ENCODE results near the gene LCE2B. TPM values are rescaled to one million over a fixed set of nuclear protein-coding genes. Genes with fewer than 3 reads are reported as not detected.

LCE2B gene
- total and polyA plus RNA-seq, 2 experiments from 2014 or later: not detected

DNA sequence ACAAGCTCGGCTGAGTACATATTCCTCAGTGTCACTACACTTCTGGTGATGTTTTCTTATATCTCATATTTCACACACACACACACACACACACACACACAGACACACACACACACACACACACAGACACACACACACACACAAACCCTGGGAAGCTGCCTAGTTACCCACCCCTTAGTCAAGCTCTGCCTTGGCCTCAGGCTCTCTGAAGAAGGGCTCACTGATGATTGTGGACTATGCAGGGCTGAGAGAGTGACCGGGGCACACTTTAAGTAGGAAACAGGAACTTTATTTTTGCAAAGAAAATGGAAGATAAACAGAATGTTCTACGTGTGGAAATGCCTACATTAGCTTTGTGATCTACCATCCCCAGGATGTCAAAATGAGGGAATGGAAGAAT is 42.0 kb upstream of the LCE2B start (continued):
- TF ChIP-seq EZH2phosphoT487 (IDR thresholded peaks at IDR 0.05; ENCODE audit: unreplicated experiment): no peak
- no peak for TF ChIP-seq STAT1 (IDR thresholded peaks at IDR 0.05; ENCODE audit: unreplicated experiment)

DNA sequence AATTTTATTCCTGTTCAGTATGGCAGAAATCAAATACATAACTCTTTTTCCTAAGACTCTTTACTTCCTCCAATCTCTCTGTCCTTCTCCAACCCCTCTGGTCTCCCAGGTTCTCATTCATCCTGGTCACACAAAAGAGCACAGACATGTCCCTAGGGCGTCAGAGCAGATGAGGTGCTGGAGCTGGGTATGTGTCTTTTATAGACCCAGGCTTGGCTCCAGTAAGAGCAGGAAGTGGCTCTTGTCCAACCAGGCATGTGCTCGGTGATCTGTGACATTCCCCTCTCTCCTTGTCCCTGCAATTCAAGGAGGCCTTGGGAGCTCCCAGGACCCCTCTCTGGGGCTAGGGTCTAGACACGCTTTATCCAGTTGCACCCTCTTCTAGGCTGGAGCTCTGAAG is 40.8 kb upstream of the LCE2B start:
- Histone ChIP-seq H4K20me1 (replicated peaks; ENCODE audit: insufficient read depth) (no peaks in the 10 kb centered on the region), H3K36me3 (ENCODE audit: insufficient read depth) (no peaks in the 10 kb centered on the region), H3F3A (replicated peaks; ENCODE audit: low read depth) (no peaks in the 10 kb centered on the region), H3K4me2 (no peak overlapping the region), H3K27ac (ENCODE audit: low read depth) (no peak overlapping the region), H2AFZ (no peak overlapping the region), H3K4me3 (no peak overlapping the region), H3K9me2 (ENCODE audit: insufficient read depth) (peaks cover 10% of the 10 kb centered on the region), H3K27me3 (ENCODE audit: insufficient read depth) (no peaks in the 10 kb centered on the region), H3K4me1 (ENCODE audit: insufficient read depth) (no peaks in the 10 kb centered on the region), H3K79me2 (replicated peaks; ENCODE audit: insufficient read depth) (no peaks in the 10 kb centered on the region)
- Mint-ChIP-seq H3K27ac (no peak overlapping the region), H3K4me3 (no peak overlapping the region), H3K9me3 (no peaks in the 10 kb centered on the region), H3K4me1 (no peaks in the 10 kb centered on the region), H3K27me3 (ENCODE audit: insufficient read depth, low read depth, poor library complexity) (no peaks in the 10 kb centered on the region), H3K36me3 (ENCODE audit: low read depth) (no peaks in the 10 kb centered on the region)
- no peak for TF ChIP-seq ZNF331 (CRISPR knock-in tag; IDR thresholded peaks at IDR 0.05; ENCODE audit: low read depth)
- TF ChIP-seq JUNB (IDR thresholded peaks at IDR 0.05; ENCODE audit: unreplicated experiment): no peak
- TF ChIP-seq, protein P1, sequence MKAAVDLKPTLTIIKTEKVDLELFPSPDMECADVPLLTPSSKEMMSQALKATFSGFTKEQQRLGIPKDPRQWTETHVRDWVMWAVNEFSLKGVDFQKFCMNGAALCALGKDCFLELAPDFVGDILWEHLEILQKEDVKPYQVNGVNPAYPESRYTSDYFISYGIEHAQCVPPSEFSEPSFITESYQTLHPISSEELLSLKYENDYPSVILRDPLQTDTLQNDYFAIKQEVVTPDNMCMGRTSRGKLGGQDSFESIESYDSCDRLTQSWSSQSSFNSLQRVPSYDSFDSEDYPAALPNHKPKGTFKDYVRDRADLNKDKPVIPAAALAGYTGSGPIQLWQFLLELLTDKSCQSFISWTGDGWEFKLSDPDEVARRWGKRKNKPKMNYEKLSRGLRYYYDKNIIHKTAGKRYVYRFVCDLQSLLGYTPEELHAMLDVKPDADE (IDR thresholded peaks at IDR 0.05): no peak
- TF ChIP-seq, protein P2, sequence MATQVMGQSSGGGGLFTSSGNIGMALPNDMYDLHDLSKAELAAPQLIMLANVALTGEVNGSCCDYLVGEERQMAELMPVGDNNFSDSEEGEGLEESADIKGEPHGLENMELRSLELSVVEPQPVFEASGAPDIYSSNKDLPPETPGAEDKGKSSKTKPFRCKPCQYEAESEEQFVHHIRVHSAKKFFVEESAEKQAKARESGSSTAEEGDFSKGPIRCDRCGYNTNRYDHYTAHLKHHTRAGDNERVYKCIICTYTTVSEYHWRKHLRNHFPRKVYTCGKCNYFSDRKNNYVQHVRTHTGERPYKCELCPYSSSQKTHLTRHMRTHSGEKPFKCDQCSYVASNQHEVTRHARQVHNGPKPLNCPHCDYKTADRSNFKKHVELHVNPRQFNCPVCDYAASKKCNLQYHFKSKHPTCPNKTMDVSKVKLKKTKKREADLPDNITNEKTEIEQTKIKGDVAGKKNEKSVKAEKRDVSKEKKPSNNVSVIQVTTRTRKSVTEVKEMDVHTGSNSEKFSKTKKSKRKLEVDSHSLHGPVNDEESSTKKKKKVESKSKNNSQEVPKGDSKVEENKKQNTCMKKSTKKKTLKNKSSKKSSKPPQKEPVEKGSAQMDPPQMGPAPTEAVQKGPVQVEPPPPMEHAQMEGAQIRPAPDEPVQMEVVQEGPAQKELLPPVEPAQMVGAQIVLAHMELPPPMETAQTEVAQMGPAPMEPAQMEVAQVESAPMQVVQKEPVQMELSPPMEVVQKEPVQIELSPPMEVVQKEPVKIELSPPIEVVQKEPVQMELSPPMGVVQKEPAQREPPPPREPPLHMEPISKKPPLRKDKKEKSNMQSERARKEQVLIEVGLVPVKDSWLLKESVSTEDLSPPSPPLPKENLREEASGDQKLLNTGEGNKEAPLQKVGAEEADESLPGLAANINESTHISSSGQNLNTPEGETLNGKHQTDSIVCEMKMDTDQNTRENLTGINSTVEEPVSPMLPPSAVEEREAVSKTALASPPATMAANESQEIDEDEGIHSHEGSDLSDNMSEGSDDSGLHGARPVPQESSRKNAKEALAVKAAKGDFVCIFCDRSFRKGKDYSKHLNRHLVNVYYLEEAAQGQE (IDR thresholded peaks at IDR 0.05; ENCODE audit: unreplicated experiment): no peak
- no peak for TF ChIP-seq CREB1 (CRISPR knock-in tag; IDR thresholded peaks at IDR 0.05; ENCODE audit: low read depth)
- TF ChIP-seq, protein P3, sequence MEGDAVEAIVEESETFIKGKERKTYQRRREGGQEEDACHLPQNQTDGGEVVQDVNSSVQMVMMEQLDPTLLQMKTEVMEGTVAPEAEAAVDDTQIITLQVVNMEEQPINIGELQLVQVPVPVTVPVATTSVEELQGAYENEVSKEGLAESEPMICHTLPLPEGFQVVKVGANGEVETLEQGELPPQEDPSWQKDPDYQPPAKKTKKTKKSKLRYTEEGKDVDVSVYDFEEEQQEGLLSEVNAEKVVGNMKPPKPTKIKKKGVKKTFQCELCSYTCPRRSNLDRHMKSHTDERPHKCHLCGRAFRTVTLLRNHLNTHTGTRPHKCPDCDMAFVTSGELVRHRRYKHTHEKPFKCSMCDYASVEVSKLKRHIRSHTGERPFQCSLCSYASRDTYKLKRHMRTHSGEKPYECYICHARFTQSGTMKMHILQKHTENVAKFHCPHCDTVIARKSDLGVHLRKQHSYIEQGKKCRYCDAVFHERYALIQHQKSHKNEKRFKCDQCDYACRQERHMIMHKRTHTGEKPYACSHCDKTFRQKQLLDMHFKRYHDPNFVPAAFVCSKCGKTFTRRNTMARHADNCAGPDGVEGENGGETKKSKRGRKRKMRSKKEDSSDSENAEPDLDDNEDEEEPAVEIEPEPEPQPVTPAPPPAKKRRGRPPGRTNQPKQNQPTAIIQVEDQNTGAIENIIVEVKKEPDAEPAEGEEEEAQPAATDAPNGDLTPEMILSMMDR (conservative IDR thresholded peaks at IDR 0.05; ENCODE audit: low read depth in 2 of 2): no peak
- ATAC-seq: no peak
- no peak for DNase-seq (ENCODE audit: low spot score)

All from GM23338 (cell line).